ENCODE measurements around the gene MTHFSD.

DNA sequence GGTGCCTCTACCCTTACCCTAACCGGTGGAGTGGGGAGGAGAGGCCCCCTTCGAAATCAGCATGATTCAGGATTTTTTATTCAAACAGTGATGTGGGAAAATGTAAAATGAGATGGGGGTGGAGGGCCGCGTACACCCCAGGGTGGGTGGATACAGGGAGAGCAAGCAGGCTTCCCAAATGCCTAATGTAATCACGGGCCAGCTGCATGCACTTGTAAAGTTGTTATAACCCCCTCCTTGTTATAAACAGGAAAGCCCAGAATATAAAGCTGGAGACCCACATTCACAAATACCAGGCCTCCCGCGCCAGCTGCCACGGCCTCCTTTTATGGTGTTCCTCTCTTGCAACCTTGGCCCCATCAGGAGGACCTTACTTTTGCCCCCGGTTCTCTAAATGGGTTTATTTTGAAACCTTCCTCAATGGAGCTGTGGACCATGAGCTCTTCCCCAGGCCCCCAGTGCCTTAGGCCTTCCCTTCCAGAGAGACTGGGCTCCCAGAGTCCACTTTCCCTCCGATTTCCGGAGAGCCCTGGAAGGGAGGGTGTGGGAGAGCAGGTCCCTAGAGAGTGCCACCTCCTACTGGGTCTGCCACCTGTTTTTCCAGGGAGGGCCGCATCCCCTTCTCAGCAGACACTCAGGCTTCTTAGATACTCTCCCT is 22.4 kb upstream of the MTHFSD start:
- TF ChIP-seq ZSCAN18 (CRISPR knock-in tag; IDR thresholded peaks at IDR 0.05): no peak
- TF ChIP-seq, protein P1, sequence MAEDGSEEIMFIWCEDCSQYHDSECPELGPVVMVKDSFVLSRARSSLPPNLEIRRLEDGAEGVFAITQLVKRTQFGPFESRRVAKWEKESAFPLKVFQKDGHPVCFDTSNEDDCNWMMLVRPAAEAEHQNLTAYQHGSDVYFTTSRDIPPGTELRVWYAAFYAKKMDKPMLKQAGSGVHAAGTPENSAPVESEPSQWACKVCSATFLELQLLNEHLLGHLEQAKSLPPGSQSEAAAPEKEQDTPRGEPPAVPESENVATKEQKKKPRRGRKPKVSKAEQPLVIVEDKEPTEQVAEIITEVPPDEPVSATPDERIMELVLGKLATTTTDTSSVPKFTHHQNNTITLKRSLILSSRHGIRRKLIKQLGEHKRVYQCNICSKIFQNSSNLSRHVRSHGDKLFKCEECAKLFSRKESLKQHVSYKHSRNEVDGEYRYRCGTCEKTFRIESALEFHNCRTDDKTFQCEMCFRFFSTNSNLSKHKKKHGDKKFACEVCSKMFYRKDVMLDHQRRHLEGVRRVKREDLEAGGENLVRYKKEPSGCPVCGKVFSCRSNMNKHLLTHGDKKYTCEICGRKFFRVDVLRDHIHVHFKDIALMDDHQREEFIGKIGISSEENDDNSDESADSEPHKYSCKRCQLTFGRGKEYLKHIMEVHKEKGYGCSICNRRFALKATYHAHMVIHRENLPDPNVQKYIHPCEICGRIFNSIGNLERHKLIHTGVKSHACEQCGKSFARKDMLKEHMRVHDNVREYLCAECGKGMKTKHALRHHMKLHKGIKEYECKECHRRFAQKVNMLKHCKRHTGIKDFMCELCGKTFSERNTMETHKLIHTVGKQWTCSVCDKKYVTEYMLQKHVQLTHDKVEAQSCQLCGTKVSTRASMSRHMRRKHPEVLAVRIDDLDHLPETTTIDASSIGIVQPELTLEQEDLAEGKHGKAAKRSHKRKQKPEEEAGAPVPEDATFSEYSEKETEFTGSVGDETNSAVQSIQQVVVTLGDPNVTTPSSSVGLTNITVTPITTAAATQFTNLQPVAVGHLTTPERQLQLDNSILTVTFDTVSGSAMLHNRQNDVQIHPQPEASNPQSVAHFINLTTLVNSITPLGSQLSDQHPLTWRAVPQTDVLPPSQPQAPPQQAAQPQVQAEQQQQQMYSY (CRISPR knock-in tag; IDR thresholded peaks at IDR 0.05): peak; percentile 74
- TF ChIP-seq, protein P2, sequence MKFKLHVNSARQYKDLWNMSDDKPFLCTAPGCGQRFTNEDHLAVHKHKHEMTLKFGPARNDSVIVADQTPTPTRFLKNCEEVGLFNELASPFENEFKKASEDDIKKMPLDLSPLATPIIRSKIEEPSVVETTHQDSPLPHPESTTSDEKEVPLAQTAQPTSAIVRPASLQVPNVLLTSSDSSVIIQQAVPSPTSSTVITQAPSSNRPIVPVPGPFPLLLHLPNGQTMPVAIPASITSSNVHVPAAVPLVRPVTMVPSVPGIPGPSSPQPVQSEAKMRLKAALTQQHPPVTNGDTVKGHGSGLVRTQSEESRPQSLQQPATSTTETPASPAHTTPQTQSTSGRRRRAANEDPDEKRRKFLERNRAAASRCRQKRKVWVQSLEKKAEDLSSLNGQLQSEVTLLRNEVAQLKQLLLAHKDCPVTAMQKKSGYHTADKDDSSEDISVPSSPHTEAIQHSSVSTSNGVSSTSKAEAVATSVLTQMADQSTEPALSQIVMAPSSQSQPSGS (CRISPR knock-in tag; IDR thresholded peaks at IDR 0.05; ENCODE audit: borderline replicate concordance, low read depth): no peak
- TF ChIP-seq, protein P3, sequence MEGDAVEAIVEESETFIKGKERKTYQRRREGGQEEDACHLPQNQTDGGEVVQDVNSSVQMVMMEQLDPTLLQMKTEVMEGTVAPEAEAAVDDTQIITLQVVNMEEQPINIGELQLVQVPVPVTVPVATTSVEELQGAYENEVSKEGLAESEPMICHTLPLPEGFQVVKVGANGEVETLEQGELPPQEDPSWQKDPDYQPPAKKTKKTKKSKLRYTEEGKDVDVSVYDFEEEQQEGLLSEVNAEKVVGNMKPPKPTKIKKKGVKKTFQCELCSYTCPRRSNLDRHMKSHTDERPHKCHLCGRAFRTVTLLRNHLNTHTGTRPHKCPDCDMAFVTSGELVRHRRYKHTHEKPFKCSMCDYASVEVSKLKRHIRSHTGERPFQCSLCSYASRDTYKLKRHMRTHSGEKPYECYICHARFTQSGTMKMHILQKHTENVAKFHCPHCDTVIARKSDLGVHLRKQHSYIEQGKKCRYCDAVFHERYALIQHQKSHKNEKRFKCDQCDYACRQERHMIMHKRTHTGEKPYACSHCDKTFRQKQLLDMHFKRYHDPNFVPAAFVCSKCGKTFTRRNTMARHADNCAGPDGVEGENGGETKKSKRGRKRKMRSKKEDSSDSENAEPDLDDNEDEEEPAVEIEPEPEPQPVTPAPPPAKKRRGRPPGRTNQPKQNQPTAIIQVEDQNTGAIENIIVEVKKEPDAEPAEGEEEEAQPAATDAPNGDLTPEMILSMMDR (IDR thresholded peaks at IDR 0.05): no peak
- TF ChIP-seq E2F4 (CRISPR knock-in tag; IDR thresholded peaks at IDR 0.05; ENCODE audit: borderline replicate concordance, low read depth): no peak
- TF ChIP-seq, protein P4, sequence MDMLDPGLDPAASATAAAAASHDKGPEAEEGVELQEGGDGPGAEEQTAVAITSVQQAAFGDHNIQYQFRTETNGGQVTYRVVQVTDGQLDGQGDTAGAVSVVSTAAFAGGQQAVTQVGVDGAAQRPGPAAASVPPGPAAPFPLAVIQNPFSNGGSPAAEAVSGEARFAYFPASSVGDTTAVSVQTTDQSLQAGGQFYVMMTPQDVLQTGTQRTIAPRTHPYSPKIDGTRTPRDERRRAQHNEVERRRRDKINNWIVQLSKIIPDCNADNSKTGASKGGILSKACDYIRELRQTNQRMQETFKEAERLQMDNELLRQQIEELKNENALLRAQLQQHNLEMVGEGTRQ (CRISPR knock-in tag; IDR thresholded peaks at IDR 0.05): no peak
- TF ChIP-seq FOXP4 (CRISPR knock-in tag; IDR thresholded peaks at IDR 0.05): no peak
- TF ChIP-seq AFF4 (CRISPR knock-in tag; IDR thresholded peaks at IDR 0.05; ENCODE audit: borderline replicate concordance): no peak
- no peak for TF ChIP-seq ZBTB43 (CRISPR knock-in tag; IDR thresholded peaks at IDR 0.05)
- TF ChIP-seq, protein P5, sequence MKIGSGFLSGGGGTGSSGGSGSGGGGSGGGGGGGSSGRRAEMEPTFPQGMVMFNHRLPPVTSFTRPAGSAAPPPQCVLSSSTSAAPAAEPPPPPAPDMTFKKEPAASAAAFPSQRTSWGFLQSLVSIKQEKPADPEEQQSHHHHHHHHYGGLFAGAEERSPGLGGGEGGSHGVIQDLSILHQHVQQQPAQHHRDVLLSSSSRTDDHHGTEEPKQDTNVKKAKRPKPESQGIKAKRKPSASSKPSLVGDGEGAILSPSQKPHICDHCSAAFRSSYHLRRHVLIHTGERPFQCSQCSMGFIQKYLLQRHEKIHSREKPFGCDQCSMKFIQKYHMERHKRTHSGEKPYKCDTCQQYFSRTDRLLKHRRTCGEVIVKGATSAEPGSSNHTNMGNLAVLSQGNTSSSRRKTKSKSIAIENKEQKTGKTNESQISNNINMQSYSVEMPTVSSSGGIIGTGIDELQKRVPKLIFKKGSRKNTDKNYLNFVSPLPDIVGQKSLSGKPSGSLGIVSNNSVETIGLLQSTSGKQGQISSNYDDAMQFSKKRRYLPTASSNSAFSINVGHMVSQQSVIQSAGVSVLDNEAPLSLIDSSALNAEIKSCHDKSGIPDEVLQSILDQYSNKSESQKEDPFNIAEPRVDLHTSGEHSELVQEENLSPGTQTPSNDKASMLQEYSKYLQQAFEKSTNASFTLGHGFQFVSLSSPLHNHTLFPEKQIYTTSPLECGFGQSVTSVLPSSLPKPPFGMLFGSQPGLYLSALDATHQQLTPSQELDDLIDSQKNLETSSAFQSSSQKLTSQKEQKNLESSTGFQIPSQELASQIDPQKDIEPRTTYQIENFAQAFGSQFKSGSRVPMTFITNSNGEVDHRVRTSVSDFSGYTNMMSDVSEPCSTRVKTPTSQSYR (CRISPR knock-in tag; IDR thresholded peaks at IDR 0.05): no peak
- no peak for TF ChIP-seq ERG (CRISPR knock-in tag; IDR thresholded peaks at IDR 0.05)
- no peak for TF ChIP-seq MYBL2 (CRISPR knock-in tag; IDR thresholded peaks at IDR 0.05)

Data from WTC11 (cell line).